HG03442 (cell line): Measurements from ENCODE around the gene REEP3.
A peak's percentile ranks its signal among the peaks of the same experiment; 100 is the strongest.

ENCODE experiments used
- ATAC-seq: cut with Tn5 transposase; IDR thresholded peaks from one replicate; pipeline ENCODE4 v1.9.1; 2021; ENCODE audit warnings: mild to moderate bottlenecking, moderate library complexity; ENCODE audit not compliant: unreplicated experiment

REEP3 gene

DNA sequence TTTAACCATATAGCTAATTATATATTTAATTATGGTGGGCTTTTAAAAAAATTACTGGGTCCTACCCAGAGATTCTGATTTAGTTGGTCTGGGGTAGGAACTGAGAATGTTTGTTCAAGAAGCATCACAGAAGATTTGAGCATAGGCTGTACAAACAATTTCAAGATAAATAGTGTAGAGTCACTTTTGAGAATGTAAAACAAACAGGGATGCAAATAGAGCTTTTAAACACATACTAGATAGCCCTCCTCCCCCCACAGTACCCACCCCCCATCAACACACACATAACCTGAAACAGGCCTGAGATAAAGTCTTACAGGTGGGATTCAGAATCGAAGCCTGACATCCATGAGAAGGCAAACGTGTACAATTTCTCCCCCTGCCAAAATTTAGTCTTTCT lies 15.6 kb upstream of the REEP3 start:
- no peak for ATAC-seq

- no peak for ATAC-seq
Observed at GRCh38 chr10:63506554-63506953, 14.6 kb upstream of the REEP3 start.

DNA sequence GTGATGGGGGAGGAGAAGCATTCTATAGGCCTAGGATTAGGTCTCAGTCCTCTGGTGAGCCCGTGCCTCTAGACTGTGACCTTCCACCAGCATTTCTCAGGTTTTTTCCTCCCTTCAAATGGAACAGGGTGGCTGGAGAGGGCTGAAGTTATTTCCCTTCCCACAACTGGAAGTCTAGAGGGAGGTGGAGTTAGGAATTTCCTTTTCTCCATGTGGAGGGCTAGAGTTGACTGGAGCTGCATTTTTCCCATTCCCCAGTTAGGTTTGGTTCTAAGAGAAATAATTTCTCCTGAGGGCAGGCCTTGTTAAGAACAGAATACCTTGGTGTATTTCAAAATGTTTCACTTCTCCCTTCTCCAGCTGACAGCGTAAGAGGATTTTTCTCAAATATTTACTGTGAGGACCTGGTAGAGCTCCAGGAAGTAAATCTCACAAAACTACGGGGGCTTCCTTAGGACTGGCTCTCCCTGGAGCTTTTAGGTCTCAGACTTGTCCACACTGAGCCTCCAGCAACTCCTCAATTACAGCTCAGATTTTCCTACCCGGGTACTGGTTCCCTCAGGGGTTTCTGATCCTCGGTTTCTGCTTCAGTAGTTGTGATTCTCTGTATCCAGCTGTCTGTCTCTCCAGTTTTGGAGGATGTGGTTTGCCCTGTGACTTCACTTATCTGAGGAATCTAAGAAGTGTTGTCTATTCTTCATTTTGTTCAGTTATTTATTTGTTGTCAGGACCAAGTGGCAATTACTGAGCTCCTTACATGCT lies 6.0 kb upstream of the REEP3 start:
- no peak for ATAC-seq

GRCh38 chr10:63516207-63516606 lies 5.0 kb upstream of the REEP3 start:
- no peak for ATAC-seq

GRCh38 chr10:63518690-63519288 lies 2.4 kb upstream of the REEP3 start:
- no peak for ATAC-seq

DNA sequence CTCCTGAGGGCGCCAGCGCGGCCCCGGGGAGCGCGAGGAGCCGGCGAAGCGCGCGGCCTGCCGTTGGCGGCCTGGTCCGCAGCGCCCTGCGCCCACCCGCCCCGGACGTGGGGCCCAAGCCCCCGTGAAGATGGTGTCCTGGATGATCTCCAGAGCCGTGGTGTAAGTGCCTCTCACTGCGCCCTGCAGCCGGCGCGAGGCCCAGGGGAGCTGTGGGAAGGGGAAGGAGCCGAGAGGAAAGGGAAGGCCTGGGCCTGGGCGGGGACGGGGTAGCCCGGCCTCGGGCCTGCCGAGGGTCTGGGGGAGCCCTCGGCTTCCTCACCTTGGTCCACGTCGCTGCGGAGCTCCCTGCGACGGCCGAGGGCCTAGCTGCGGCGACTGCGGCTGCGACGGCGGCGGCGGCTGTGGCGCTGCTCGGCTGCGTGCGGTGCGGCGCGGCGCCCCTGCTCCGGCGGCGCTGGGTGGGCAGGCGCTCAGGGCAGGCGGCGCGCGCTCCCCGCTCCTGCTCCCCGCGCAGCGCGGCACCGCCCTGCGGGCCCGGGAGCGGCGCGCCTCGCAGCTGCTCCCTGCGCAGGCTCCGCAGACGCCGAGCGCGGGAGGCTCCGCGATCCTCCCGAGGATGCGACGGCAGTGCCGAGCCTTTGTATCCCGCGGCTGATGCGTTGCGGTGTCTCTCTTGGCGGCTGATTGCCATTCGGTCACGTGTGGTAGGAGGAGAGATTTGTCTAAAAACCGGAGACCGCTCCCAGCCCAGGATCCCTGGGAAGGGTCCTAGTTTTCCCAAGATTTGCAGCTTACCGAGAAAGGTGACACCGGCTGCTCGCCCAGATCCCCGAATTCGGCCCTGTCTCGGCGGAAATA lies 445 bp downstream of the REEP3 start:
- peak; percentile 64 for ATAC-seq

- no peak for ATAC-seq
Observed at GRCh38 chr10:63522277-63522687, 1.1 kb downstream of the REEP3 start.

GRCh38 chr10:63522995-63523394 lies 1.8 kb downstream of the REEP3 start:
- no peak for ATAC-seq

- no peak for ATAC-seq
Observed at GRCh38 chr10:63525021-63525420, 3.8 kb downstream of the REEP3 start.

DNA sequence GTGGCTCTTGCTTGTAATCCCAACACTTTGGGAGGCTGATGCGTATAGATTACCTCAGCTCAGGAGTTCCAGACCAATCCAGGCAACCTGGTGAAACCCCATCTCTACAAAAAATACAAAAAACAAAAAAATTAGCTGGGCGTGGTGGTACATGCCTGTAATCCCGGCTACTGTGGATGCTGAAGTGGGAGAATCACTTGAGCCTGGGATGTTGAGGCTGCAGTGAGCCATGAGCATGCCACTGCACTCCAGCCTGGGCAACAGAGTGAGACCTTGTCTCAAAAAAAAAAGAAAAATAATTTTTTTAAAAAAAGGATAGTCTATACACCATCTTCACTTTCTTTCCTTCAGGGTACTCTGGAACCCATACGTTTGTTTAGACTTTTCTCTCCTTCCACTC lies 6.2 kb downstream of the REEP3 start:
- no peak for ATAC-seq

DNA sequence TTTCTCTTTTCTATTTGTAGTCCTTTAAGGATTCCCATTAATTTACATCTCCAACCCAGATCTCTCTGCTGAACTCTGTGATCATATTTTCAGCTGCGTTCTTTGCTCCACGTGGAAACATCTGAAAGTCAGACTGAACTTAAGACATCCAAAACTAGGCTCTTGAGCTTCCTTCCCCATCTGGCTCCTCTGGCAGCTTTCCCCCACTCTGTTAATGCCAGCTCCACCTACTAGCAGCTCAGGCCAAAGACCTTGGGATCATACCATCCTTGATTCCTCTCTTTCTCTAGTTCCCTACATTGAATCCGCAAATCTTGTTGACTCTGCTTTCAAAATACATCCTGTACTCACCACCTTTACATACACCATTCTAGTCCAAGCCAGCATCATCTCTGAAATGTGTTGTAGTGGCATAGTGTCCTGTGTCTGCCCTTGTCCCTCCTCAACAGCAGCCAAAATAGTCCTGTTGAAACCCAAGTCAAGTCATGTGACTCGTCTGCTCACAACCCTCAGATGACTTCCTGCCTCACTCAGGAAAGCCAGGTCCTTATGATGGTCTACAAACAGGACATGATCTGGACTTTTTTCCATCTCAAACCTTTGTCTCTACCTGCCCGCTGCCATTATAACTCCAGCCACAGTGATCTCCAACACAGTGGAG lies 7.0 kb downstream of the REEP3 start:
- no peak for ATAC-seq

DNA sequence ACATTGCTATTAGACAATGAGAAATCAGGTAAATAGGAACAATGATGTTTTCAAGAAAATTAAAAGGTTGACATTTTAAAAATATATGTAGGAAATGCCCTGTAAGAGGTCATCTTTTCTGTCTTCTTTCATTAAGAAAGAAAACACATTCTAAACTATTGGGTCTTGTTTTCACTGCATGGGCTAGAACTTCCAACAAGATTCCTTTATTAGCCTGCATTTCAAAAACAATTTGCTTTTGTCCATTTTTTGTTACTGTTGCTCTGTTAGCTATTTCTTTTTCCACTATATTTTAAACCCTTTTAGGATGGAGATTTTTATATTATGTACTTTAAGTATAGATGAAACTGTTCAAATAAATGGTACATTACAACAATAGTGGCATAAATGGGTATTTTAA lies 9.2 kb downstream of the REEP3 start:
- no peak for ATAC-seq

DNA sequence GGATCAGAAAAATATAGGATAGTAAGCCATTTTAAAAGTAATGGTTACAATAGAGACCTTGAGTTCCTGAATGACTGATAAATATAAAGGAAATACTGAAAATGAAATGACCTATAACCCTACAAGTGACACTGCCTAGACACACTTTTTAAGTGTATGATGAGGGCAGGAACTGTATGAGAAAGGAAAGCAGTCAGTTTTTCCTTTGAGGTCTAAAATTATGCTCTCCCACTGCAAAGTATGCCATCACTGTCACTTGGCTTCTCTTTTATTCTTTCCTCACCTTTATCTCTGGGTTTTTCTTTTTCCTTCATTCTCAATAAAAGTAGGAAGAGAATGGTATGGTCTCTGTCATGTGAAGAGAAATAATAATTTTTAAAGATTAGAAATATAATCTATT lies 13.5 kb downstream of the REEP3 start:
- ATAC-seq, result no peak

DNA sequence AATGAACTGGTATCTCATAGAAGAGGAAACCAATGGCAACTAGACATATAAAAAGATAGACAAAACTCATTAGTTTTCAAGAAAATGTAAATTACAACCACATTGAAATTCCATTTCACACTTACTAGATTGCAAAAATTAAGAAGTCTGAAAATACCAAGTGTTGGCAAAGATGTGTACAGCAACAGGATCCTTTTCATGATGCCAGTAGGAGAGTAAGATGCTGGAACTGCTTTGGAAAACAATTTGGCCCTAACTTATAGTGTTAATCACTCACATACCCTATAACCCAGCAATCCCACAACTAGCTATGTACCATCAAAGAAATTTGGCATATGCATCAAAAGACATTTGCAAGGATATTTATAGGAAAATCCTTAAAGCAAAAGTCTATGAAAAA lies 15.5 kb downstream of the REEP3 start:
- ATAC-seq, result no peak

DNA sequence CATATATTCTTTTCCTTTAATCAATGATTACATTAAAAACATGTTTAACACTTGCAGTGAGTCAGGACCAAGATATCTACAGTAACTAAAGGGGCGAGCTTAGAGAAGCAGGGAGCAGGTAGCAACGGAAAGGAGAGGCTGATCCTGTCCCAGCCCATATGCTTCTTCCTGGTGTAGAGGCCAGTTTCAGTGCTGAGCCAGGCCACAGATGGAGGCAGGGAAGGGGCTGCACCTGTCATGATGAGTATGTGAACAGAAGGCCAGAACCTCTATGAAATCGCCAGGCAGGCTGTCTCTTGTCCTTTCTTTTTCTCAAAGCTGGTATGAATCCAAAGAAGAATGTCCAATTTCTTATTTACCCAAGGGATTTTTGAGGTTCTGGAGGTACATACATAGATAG lies 16.3 kb downstream of the REEP3 start:
- ATAC-seq, result no peak

- no peak for ATAC-seq
Observed at GRCh38 chr10:63539377-63539776, 18.2 kb downstream of the REEP3 start.

DNA sequence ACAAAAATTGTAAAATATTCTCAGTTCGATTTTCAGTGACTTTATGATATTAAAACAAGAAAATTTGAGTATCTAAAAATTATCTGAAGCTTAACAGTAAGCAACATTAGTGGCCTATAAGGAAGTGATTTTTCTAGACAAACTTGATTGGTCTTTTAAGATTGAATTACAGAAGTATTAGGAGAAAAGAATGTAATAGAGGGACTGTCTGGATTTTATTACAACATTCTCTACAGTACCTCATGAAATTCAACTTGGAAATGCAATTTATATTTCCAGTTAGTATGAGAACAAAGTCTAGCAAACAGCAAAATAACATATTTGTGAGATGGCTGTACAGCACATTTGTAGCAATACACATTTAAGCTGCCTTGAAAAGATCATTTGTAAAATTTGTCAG lies 18.8 kb downstream of the REEP3 start:
- ATAC-seq, result no peak

- ATAC-seq, result no peak
Observed at GRCh38 chr10:63542835-63543575, 21.8 kb downstream of the REEP3 start.

GRCh38 chr10:63543576-63543962 lies 22.4 kb downstream of the REEP3 start:
- no peak for ATAC-seq

DNA sequence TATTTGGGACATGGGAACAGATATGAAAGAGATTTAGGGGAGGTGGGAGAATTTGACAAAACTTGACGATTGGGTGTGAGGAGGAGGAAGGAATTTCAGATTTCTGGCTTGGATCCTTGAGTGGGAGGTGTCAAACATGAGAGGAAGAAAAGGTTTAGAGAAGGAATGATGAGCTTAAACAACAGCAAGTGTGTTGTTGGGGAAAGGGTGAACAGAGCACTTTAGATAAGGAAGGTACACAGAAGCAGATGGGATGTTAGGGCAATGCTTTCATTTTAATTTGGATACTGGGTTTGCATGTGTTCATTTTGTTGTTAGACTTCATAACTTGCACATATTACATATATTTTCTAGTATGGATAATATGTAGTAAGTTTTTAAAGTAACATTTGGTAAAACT lies 23.2 kb downstream of the REEP3 start:
- no peak for ATAC-seq
